Neural cell (in vitro differentiated cells): Measurements from ENCODE around the gene FGG. TPM values are rescaled to one million over a fixed set of nuclear protein-coding genes. Genes with fewer than 3 reads are reported as not detected.

Source experiments
- H2AFZ ChIP-seq: fragments of 200-600, 300-800 bp; sonication (generic), shearing (Covaris generic); 2 replicates; pipeline ENCODE4 v1.6.0; 2014; ENCODE audit warnings: low read depth, mild to moderate bottlenecking, antibody characterized with exemption, low read length, moderate library complexity
- H3F3A ChIP-seq: fragments of 200-600 bp; shearing (Covaris generic); 2 replicates; pipeline ENCODE4 v1.6.1; 2016; ENCODE audit warnings: mild to moderate bottlenecking, moderate library complexity, mixed read lengths, antibody characterized with exemption, low read length; ENCODE audit not compliant: insufficient read depth, poor library complexity, severe bottlenecking
- H3K27ac ChIP-seq: fragments of 200-600, 300-800 bp; sonication (generic), shearing (Covaris generic); 2 replicates; pipeline ENCODE4 v1.5.1; 2014; ENCODE audit warnings: mild to moderate bottlenecking, low read length, moderate library complexity
- H3K27me3 ChIP-seq: fragments of 300-800, 200-600 bp; sonication (generic), shearing (Covaris generic); 2 replicates; pipeline ENCODE4 v1.6.0; 2014; ENCODE audit warnings: mild to moderate bottlenecking, low read depth, low read length, moderate library complexity; ENCODE audit not compliant: insufficient read depth
- H3K36me3 ChIP-seq: fragments of 300-800, 200-600 bp; sonication (generic), shearing (Covaris generic); 2 replicates; pipeline ENCODE4 v1.5.1; 2014; ENCODE audit warnings: mild to moderate bottlenecking, antibody characterized with exemption, low read length, moderate library complexity; ENCODE audit not compliant: insufficient read depth
- H3K4me2 ChIP-seq: fragments of 300-800, 200-600 bp; sonication (generic), shearing (Covaris generic); 2 replicates; pipeline ENCODE4 v1.6.0; 2014; ENCODE audit warnings: mild to moderate bottlenecking, low read length
- H3K4me3 ChIP-seq: fragments of 300-800, 200-600 bp; sonication (generic), shearing (Covaris generic); 2 replicates; pipeline ENCODE4 v1.5.1; 2014; ENCODE audit warnings: mild to moderate bottlenecking, low read length, moderate library complexity
- H3K79me2 ChIP-seq: fragments of 200-600 bp; shearing (Covaris generic); replicated peaks from 2 replicates; pipeline ENCODE4 v1.6.0; 2014; ENCODE audit warnings: mild to moderate bottlenecking, low read length, moderate library complexity; ENCODE audit not compliant: insufficient read depth
- H3K9ac ChIP-seq: fragments of 300-800, 200-600 bp; sonication (generic), shearing (Covaris generic); 2 replicates; pipeline ENCODE4 v1.6.1; 2016; ENCODE audit warnings: mild to moderate bottlenecking, low read length, mixed read lengths
- H3K9me2 ChIP-seq: fragments of 200-600 bp; shearing (Covaris generic); 2 replicates; pipeline ENCODE4 v1.6.1; 2016; ENCODE audit warnings: mild to moderate bottlenecking, low read length, mixed read lengths; ENCODE audit not compliant: insufficient read depth
- H3K9me3 ChIP-seq: fragments of 200-600, 300-800 bp; sonication (generic), shearing (Covaris generic); 2 replicates; pipeline ENCODE4 v1.6.1; 2016; ENCODE audit warnings: mild to moderate bottlenecking, mixed run types, low read length, moderate library complexity, mixed read lengths
- H4K20me1 ChIP-seq: fragments of 200-600 bp; shearing (Covaris generic); 2 replicates; pipeline ENCODE4 v1.6.1; 2016; ENCODE audit warnings: mild to moderate bottlenecking, mixed run types; ENCODE audit not compliant: insufficient read depth
- EP300 ChIP-seq: fragments of 450-650 bp; conservative IDR thresholded peaks from 2 replicates; pipeline ENCODE4 v1.6.1; 2014; ENCODE audit warnings: antibody characterized with exemption, mild to moderate bottlenecking, moderate library complexity; ENCODE audit not compliant: poor library complexity, severe bottlenecking
- EZH2 ChIP-seq: fragments of 200-600, 300-800 bp; shearing (Covaris generic), sonication (generic); IDR thresholded peaks from 2 replicates; pipeline ENCODE4 v1.6.1; 2014; ENCODE audit warnings: antibody characterized with exemption, low read length, borderline replicate concordance, mild to moderate bottlenecking; ENCODE audit not compliant: insufficient read depth, poor library complexity, severe bottlenecking
- MXI1 ChIP-seq: fragments of 450-650 bp; conservative IDR thresholded peaks from 2 replicates; pipeline ENCODE4 v1.6.1; 2014; ENCODE audit warnings: antibody characterized with exemption, mild to moderate bottlenecking; ENCODE audit not compliant: poor library complexity, severe bottlenecking
- POLR2AphosphoS5 ChIP-seq: IDR thresholded peaks from 2 replicates; pipeline ENCODE4 v1.6.1; 2012
- RAD21 ChIP-seq: fragments of 450-650 bp; conservative IDR thresholded peaks from 2 replicates; pipeline ENCODE4 v1.6.1; 2014; ENCODE audit warnings: antibody characterized with exemption, mild to moderate bottlenecking, moderate library complexity
- SMC3 ChIP-seq: fragments of 450-650 bp; conservative IDR thresholded peaks from 2 replicates; pipeline ENCODE4 v1.6.1; 2014; ENCODE audit warnings: antibody characterized with exemption, mild to moderate bottlenecking, moderate library complexity; ENCODE audit not compliant: poor library complexity
- TAF1 ChIP-seq: IDR thresholded peaks from 2 replicates; pipeline ENCODE4 v1.6.1; 2012; ENCODE audit warnings: low read depth
- polyA plus RNA-seq: library from polyadenylated mRNA; depleted of rRNA; stranded (reverse); fragments of >200 nt; gene quantifications from 2 replicates; pipeline ENCODE4 v1.2.3, GENCODE V29; 2014
- TF ChIP-seq, protein P1 (sequence below): fragments of 450-650 bp; IDR thresholded peaks from 2 replicates; pipeline ENCODE4 v1.5.1; 2014; ENCODE audit warnings: antibody characterized with exemption, mild to moderate bottlenecking, moderate library complexity; ENCODE audit not compliant: poor library complexity, severe bottlenecking
- TF ChIP-seq, protein P2 (sequence below): IDR thresholded peaks from 2 replicates; pipeline ENCODE4 v1.6.1; 2012; ENCODE audit warnings: borderline replicate concordance

The FGG gene
- polyA plus RNA-seq, 1 donor from 2014 or later: not detected

DNA sequence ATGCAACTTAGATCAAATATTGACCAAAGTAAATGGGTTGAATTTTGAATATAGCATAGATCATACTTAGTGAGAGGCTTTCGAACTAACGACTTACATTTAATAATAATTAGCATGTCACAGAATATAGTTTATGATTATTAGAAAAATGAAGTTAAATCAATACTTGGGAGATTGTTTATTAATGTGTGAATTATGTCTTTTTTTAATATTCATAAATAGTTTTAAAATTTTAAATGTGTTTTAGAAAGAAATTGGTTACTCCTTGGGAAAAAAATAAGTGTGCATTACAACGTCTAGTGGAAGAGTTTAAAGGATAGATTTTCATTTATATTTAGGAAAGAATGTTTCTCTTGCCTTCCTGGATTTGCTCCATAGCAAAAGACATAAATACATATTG is 29.2 kb downstream of the FGG start:
- Histone ChIP-seq H3F3A (no peaks in the 10 kb centered on the region), H3K9me2 (no peaks in the 10 kb centered on the region), H4K20me1 (no peaks in the 10 kb centered on the region), H3K4me2 (no peak overlapping the region), H3K36me3 (no peaks in the 10 kb centered on the region), H3K9me3 (no peaks in the 10 kb centered on the region), H3K4me3 (no peak overlapping the region), H3K27ac (no peak overlapping the region), H3K79me2 (no peaks in the 10 kb centered on the region), H3K27me3 (no peaks in the 10 kb centered on the region), H2AFZ (no peak overlapping the region), H3K9ac (no peak overlapping the region)
- TF ChIP-seq POLR2AphosphoS5 (no peak), MXI1 (no peak), EP300 (no peak), TAF1 (no peak), SMC3 (no peak), EZH2 (no peak), RAD21 (no peak)
- TF ChIP-seq, protein P1, sequence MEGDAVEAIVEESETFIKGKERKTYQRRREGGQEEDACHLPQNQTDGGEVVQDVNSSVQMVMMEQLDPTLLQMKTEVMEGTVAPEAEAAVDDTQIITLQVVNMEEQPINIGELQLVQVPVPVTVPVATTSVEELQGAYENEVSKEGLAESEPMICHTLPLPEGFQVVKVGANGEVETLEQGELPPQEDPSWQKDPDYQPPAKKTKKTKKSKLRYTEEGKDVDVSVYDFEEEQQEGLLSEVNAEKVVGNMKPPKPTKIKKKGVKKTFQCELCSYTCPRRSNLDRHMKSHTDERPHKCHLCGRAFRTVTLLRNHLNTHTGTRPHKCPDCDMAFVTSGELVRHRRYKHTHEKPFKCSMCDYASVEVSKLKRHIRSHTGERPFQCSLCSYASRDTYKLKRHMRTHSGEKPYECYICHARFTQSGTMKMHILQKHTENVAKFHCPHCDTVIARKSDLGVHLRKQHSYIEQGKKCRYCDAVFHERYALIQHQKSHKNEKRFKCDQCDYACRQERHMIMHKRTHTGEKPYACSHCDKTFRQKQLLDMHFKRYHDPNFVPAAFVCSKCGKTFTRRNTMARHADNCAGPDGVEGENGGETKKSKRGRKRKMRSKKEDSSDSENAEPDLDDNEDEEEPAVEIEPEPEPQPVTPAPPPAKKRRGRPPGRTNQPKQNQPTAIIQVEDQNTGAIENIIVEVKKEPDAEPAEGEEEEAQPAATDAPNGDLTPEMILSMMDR: no peak
- TF ChIP-seq, protein P2, sequence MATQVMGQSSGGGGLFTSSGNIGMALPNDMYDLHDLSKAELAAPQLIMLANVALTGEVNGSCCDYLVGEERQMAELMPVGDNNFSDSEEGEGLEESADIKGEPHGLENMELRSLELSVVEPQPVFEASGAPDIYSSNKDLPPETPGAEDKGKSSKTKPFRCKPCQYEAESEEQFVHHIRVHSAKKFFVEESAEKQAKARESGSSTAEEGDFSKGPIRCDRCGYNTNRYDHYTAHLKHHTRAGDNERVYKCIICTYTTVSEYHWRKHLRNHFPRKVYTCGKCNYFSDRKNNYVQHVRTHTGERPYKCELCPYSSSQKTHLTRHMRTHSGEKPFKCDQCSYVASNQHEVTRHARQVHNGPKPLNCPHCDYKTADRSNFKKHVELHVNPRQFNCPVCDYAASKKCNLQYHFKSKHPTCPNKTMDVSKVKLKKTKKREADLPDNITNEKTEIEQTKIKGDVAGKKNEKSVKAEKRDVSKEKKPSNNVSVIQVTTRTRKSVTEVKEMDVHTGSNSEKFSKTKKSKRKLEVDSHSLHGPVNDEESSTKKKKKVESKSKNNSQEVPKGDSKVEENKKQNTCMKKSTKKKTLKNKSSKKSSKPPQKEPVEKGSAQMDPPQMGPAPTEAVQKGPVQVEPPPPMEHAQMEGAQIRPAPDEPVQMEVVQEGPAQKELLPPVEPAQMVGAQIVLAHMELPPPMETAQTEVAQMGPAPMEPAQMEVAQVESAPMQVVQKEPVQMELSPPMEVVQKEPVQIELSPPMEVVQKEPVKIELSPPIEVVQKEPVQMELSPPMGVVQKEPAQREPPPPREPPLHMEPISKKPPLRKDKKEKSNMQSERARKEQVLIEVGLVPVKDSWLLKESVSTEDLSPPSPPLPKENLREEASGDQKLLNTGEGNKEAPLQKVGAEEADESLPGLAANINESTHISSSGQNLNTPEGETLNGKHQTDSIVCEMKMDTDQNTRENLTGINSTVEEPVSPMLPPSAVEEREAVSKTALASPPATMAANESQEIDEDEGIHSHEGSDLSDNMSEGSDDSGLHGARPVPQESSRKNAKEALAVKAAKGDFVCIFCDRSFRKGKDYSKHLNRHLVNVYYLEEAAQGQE: no peak

DNA sequence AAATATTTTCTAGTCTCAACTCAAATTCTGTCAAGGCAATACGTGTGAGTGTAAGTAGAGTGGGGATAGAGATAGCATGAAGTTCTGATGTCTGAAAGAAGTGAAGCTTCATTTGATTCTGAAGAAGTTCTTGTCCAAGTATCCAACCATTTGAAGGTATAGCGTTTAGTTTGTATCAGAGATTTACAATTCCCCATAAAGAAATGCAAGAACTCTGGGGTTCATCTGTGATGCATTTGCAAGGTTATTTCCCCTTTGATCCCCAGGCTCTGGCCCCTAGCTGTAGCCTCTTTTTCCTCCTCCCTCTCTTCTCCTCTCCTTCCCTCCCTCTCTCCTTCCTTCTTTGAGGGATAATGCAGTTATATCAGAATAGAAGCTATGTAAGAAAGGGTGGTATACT is 29.7 kb downstream of the FGG start:
- no peak overlapping the region for H3K4me3 ChIP-seq
- TF ChIP-seq, protein P1: no peak
- TF ChIP-seq POLR2AphosphoS5 (no peak), SMC3 (no peak), EZH2 (no peak), TAF1 (no peak), EP300 (no peak), MXI1 (no peak), RAD21 (no peak)
- TF ChIP-seq, protein P2: no peak
- no peaks in the 10 kb centered on the region for H3K36me3 ChIP-seq
- no peaks in the 10 kb centered on the region for H3F3A ChIP-seq
- no peaks in the 10 kb centered on the region for H3K27me3 ChIP-seq
- H3K9ac ChIP-seq: no peak overlapping the region
- no peaks in the 10 kb centered on the region for H3K9me2 ChIP-seq
- H3K27ac ChIP-seq: no peak overlapping the region
- H4K20me1 ChIP-seq: no peaks in the 10 kb centered on the region
- no peaks in the 10 kb centered on the region for H3K79me2 ChIP-seq
- no peak overlapping the region for H2AFZ ChIP-seq
- no peaks in the 10 kb centered on the region for H3K9me3 ChIP-seq
- H3K4me2 ChIP-seq: no peak overlapping the region
